GM19035 (cell line): ENCODE measurements around the gene MRAS.
A peak's percentile ranks its signal among the peaks of the same experiment; 100 is the strongest.

ENCODE experiments used
- ATAC-seq: cut with Tn5 transposase; IDR thresholded peaks from one replicate; pipeline ENCODE4 v1.9.1; 2021; ENCODE audit not compliant: unreplicated experiment

The MRAS gene

DNA sequence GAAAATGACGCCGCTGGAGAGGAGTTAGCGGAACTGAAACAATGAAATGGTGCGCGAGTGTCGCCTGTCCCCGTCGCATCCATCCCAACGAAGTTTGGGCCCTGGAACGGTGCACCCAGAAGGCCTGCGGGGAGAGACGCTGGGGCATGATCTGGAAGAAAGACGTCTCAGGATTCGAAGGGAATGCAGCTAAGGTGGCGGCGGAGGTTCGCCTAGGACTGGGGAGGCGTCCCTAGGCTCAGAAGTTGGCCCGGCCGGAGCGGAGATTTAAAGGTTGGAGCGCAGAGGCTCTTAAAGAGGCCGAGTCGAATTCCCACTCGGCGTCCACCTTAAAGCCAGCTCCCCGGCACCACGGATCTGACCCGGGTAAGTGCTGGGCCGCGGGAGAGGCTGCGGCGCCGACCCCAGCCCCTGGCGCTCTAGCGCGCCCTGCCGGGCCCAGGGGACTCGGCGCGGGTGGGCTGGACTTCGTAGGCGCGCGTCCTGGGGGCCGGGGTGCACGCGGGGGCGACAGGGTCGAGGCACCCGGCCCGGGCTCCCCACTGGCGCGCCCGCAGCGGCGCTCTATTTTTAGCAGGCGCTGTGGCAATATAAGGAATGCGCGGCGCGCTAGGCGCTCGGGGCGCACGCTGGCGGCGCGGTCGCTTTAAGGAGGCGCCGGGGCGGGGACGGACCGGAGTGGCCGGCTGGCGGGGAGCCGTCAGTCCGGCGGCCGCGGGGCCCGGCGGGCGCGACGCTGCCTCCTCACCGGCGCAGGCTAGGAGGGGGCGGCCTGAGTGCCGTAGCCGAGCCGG lies at the start of gene MRAS:
TSS of gene MRAS (plus strand) at position 620 of the 794 bp plus-strand sequence. CDS start 24,305 bp downstream, outside the sequence.
- ATAC-seq = peak; percentile 44

- no peak for ATAC-seq
These were observed 47.7 kb upstream of the MRAS start for GRCh38 chr3:138300647-138301046.

DNA sequence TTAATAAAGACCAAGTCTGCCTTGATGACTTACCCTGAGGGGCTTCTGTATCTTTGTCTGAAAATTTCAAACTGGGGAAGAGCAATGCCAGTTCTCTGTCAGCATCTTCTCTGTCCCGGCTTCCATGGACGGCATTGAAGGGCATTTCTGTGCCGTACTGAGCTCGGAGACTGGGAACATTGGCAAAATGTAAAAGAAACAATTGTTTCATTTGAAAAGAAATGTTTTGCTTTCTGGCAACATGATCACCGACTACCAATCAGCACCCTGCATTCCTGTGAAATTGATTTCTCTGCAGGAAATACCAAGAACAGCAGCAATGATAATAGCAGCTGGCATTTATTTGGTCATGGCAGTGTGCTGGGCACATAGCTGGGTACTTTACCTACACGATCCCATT lies 44.9 kb upstream of the MRAS start:
- ATAC-seq = no peak

DNA sequence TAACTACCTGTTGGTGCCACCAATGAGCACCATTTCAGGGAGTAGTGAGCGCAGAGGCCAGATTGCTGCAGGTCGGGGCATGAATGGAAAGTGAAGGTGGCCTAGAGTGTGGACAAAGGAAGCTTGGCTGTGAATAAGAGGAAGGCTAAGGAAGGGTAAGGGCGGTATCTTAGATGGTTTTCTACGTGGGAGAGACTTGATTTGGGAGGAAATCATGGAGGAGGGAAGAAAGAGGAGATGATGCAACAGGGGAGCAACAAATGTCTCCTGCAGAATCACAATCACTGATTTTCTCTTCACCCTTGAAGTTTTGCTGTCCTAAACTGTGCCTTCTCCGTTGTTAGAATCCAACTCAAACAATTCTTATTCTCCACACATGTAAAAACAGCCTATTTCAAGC lies 40.5 kb upstream of the MRAS start:
- ATAC-seq = no peak

- ATAC-seq = no peak
These were observed 39.6 kb upstream of the MRAS start for GRCh38 chr3:138308783-138309182.

GRCh38 chr3:138310494-138310893 lies 37.9 kb upstream of the MRAS start:
- no peak for ATAC-seq

DNA sequence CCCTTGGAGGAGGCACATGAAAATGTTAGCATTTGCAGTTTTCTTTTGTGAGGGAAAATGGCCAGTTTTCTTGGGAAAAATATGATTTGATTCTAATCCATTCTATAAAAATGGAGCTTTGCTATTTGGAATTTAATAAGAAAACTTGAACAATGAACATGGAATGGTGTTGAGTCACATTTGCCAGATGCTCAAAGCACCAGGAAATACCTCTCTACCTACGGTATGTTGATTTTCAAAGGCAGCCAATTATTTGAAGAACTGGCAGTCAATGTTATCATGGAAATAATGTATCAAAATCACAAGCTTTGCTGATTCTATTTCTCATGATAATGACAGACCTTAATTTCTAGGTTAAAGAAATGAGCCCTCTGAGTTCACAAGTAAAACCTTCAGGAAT lies 33.6 kb upstream of the MRAS start:
- ATAC-seq = no peak

- ATAC-seq = no peak
These were observed 30.7 kb upstream of the MRAS start for GRCh38 chr3:138317687-138318086.

DNA sequence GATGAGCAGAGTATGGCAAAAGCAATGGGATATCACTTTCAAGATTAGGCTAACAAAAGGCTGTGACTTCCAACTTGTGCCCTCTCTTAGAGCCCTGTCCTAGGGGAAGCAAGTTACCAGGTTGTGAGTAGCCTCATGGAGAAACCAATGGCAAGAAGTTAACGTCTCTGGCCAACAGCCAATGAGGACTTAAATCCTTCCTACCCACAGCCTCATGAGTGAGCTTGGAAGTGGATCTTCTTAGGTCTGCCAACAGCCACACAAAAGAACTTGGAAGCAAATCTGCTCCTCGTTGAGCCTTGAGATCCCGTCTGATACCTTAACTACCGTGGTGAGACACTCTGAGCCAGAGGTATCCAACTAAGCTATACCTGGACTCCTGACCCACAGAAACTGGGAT lies 24.4 kb upstream of the MRAS start:
- ATAC-seq = no peak

- no peak for ATAC-seq
These were observed 22.4 kb upstream of the MRAS start for GRCh38 chr3:138325990-138326389.

DNA sequence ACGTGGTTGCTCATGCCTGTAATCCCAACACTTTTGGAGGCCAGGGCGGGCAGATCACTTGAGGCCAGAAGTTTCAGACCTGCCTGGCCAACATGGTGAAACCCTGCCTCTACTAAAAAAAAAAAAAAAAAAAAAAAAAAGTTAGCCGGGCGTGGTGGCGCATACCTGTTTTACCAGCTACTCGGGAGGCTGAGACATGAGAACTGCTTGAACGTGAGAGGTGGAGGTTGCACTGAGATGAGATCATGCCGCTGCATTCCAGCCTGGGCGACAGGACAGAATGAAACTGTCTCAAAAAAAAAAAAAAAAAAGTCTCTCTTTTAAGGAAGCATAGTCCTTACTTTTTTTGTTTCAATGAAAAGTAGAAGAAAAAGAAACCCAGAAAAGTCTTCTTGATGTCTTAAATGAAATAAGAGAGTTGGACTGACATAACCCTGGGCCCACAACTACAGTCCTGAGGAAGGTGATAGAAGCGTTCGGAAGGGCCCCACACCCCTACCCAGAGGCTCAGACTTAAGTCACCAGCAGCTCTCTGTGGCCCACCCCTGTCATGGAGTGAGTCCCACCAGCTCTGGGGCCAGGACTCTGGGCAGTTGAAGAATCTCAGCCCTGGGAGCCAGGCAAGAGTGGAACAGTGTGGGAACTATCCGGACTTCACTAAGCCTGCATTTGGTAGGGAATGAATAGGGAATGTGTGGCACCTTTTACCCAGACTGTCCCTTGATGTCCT lies 21.3 kb upstream of the MRAS start:
- no peak for ATAC-seq

DNA sequence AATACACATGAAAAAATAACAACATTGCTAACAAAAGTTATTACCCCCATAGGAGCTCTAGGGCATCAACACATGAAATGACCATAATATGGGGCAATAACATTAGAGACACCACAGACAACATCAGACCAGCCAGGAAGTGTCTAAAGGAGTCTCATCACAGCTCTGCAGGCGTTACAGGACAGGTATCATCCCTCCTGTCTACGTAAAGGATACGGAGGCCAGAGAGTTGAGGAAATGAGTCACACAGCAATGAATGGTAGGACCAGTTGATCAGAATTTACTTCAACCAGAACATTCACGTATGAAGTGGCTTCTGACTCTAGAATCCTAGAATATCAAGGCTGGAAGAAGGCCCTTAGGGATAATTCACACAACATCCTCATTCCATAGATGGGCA lies 20.5 kb upstream of the MRAS start:
- ATAC-seq = no peak

DNA sequence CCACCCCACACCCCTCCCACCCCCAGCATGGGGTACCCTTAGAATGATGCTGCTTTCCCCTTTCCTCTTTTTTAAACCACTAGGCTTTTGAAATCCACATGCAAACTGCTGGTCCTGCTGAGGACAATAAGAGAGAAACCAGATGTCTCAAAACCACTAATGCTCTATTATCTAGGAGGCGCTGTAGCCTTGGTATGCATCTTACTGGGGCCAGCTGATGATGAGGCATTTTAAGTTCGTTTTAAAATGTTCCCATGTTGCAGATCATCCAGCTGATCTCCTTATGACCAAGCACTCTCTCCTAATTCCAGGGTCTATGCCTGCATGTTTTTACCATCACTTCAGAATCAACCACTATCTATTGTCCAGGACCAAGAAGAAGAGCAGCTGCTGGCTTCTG lies 20.0 kb upstream of the MRAS start:
- no peak for ATAC-seq

GRCh38 chr3:138329127-138329983 lies 19.0 kb upstream of the MRAS start, which contains the start of gene NME9:
TSS of gene NME9 (minus strand) at chr3:138329851. CDS start at chr3:138329335, 516 bp downstream.
- peak; percentile 73 for ATAC-seq

DNA sequence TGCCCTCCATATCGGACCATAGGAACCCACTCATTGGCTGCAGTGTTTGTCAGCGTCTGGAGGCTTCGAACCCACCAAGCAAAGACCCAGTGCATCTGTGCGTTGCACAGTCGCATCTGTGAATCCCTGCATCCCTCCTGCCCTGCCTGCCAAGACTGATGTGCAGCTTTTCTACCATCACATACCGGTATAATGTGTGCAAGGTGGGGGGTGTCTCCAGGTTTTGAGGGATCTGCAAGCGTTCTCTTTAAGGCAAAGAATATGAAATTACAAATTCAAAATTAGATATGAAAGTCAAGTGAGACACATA lies 18.4 kb upstream of the MRAS start:
- no peak for ATAC-seq

DNA sequence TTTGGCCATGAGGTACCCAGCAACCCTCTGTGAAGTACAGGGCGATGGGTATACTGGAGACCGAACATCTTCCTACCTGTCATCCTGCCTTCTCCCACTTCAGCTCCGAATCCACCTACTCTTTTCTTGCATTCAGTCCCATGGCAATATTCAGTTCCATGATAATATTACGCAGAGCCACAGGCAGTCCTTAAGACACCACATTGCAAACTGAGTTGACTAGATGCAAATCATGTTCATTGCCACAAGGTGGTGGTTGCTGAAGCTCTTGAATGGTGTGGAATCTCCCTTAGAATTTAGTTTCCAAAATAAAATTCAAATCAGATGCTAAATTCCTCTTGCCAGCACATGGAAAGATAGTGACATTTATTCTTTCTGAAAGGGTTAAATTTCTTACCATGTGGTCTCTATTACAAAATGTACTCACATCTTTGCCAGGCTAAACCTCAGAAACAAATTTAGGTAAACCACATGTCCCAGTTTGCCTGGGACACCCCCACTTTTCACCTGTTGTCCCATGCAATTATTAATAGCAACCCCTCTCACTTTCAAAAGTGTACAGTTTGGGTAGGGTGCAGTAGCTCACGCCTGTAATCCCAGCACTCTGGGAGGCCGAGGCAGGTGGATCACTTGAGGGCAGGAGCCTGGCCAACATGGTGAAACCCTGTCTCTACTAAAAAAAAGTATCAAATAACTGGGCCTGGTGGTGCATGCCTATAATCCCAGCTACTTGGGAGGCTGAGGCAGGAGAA lies 17.1 kb upstream of the MRAS start:
- no peak for ATAC-seq

DNA sequence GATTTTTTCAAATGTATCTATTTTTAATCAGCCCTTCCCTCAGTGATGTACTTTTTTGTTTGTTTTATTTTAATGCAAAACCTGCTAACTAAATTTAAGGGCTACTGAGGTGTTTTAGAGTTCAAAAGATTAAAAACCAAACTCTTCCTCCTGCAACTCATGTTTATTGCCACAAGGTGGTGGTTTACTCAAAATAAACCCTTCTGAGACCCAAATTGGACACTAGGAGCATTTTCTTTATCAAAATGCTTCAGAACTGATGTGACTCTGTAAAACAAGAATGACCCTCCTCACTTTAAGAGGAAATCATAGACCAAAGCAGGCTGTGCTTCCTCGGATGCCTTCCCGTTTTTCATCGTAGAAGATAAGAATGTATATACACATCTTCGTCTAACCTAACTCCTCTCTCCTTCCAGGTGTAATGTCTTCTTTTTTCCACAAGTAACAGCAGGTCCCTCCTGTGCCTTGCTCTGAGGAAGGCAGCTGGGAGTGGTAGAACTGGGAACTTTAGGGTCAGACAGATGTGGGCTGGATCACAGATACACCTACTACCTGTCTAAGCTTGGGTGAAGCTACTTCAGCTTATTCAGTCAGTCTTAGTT lies 15.8 kb upstream of the MRAS start:
- ATAC-seq = no peak

- no peak for ATAC-seq
These were observed 13.8 kb upstream of the MRAS start for GRCh38 chr3:138334608-138335007.

DNA sequence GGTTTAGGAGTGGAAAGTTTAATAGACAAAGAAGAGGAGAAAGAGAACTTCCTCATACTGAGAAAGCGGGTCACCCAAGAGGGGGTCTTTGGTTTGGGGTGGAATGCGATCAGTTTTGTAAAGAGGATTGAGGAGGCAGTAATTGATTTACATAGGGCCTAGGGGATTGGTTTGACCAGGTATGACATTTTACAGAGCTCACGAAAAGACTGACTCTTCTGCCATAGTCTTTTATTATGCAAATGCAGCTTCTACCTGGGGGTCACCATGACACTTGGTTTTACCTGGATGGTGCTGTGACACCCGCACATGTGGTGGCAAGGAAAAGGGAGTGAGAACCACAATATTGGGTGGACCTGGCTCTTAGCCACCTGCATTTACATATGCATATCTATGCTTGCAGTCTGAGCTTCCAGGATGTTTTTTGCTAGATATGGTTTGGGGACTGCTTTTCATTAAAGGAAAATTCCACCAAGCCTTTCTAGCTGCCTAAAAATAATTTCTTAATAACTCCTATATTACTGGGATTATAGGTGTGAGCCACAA lies 11.9 kb upstream of the MRAS start:
- no peak for ATAC-seq

DNA sequence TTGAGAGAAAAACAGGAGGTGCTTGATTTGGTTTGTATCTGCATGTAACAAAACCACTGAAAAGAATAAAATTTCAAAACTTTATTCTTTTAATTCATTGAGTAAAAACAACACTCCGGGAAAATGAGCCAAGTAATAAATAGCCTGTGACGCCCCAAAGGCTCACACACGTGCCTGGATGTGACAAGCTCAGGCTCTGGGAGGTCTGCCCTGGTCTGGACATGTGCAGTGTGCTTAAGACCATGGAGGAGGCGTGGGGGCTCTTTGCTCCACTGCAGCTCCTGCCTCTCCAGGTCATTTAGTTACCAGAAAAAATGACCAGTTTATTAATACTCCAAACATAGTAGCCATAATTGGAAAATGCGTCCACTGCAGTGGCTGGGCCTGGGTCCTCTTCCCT lies 10.1 kb upstream of the MRAS start:
- ATAC-seq = no peak
